ENCODE data around the gene MPEG1. TPM values are rescaled to one million over a fixed set of nuclear protein-coding genes. Genes with fewer than 3 reads are reported as not detected.

Gene MPEG1
- total RNA-seq, 1 donor from 2014 or later = not detected

DNA sequence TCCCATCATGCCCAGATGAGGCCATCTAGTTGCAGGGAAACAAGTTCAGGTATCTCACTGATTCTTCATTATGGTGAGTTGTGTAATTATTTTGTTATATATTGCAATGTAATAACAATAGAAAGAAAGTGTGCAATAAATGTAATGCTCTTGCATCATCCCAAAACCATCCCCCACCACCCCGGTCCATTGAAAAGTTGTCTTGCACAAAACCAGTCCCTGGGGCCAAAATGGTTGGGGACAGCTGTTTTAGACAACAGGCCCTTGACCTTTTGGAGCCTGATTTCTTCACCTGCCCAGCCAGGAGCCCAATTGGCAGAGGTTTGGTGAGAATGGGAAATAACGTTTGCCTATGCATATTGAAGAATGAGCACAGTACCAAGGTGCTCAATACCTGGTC, 15.9 kb downstream of the MPEG1 start:
- no peaks in the 10 kb centered on the region for H3K9me3 Mint-ChIP-seq (ENCODE audit: low read depth)
- H3K27ac Mint-ChIP-seq (ENCODE audit: unreplicated experiment) = no peak overlapping the region
- H3K4me3 Mint-ChIP-seq (ENCODE audit: unreplicated experiment) = no peak overlapping the region
- H3K27me3 Mint-ChIP-seq (ENCODE audit: low read depth) = peaks cover 5% of the 10 kb centered on the region
- peaks cover 15% of the 10 kb centered on the region for H3K36me3 Mint-ChIP-seq (ENCODE audit: low read depth)
- peaks cover 39% of the 10 kb centered on the region for H3K4me1 Mint-ChIP-seq (ENCODE audit: low read depth)
- DNase-seq (ENCODE audit: low spot score) = no peak
- TF ChIP-seq, protein P1, sequence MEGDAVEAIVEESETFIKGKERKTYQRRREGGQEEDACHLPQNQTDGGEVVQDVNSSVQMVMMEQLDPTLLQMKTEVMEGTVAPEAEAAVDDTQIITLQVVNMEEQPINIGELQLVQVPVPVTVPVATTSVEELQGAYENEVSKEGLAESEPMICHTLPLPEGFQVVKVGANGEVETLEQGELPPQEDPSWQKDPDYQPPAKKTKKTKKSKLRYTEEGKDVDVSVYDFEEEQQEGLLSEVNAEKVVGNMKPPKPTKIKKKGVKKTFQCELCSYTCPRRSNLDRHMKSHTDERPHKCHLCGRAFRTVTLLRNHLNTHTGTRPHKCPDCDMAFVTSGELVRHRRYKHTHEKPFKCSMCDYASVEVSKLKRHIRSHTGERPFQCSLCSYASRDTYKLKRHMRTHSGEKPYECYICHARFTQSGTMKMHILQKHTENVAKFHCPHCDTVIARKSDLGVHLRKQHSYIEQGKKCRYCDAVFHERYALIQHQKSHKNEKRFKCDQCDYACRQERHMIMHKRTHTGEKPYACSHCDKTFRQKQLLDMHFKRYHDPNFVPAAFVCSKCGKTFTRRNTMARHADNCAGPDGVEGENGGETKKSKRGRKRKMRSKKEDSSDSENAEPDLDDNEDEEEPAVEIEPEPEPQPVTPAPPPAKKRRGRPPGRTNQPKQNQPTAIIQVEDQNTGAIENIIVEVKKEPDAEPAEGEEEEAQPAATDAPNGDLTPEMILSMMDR (IDR thresholded peaks at IDR 0.05) = no peak

DNA sequence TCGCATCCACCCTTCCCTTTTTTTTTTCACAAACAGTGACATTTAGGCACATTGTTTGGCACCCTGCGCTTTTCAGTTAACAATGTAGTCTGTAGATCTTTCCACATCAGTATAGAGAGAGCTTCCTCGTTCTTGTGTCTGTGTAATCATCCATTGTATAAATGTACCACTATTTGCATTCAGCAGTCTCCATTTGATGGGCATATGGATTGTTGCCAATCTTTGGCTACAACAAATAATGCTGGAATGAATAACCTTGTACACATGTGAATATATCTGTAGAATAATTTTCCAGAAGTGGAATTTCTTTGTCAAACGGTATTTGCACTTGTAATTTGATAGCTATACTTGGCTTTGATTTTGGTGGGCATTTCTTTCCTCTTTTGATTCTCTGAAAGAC, 17.1 kb downstream of the MPEG1 start:
- TF ChIP-seq, protein P1 (IDR thresholded peaks at IDR 0.05) = no peak
- peaks cover 18% of the 10 kb centered on the region for H3K36me3 Mint-ChIP-seq (ENCODE audit: low read depth)
- no peak for DNase-seq (ENCODE audit: low spot score)
- peaks cover 36% of the 10 kb centered on the region for H3K4me1 Mint-ChIP-seq (ENCODE audit: low read depth)
- no peaks in the 10 kb centered on the region for H3K9me3 Mint-ChIP-seq (ENCODE audit: low read depth)
- no peak overlapping the region for H3K27ac Mint-ChIP-seq (ENCODE audit: unreplicated experiment)
- H3K4me3 Mint-ChIP-seq (ENCODE audit: unreplicated experiment) = no peak overlapping the region
- peaks cover 6% of the 10 kb centered on the region for H3K27me3 Mint-ChIP-seq (ENCODE audit: low read depth)

DNA sequence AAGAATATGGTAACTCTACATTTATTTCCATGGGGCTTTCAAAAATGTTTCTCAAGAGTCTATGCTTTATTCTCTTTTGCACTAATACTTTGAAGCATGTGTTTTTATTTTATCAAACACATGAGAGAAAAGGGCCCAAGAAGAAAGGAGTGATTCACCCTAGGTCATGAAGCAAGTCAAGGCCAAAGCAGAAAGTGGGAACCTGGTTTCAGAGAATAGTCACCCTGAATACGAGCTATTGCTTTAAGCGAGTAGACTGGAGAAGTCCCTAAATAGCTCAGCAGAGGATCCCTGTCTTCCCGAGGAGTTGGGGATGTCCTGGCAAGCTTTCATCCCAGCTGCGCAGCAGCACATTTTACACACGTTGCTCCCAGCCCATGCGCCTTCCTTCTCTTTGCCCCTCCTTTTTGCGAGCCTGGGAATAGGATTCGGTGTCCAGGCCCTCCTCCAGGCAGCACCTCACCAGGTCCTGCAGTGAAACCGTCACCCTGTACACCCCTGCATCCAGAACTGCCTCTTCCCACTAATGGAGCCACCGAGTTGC, 19.1 kb downstream of the MPEG1 start:
- Mint-ChIP-seq H3K4me1 (ENCODE audit: low read depth) (peaks cover 29% of the 10 kb centered on the region), H3K27ac (ENCODE audit: unreplicated experiment) (no peak overlapping the region), H3K27me3 (ENCODE audit: low read depth) (peaks cover 6% of the 10 kb centered on the region), H3K4me3 (ENCODE audit: unreplicated experiment) (no peak overlapping the region), H3K9me3 (ENCODE audit: low read depth) (no peaks in the 10 kb centered on the region), H3K36me3 (ENCODE audit: low read depth) (peaks cover 19% of the 10 kb centered on the region)
- DNase-seq (ENCODE audit: low spot score) = no peak
- TF ChIP-seq, protein P1 (IDR thresholded peaks at IDR 0.05) = no peak

DNA sequence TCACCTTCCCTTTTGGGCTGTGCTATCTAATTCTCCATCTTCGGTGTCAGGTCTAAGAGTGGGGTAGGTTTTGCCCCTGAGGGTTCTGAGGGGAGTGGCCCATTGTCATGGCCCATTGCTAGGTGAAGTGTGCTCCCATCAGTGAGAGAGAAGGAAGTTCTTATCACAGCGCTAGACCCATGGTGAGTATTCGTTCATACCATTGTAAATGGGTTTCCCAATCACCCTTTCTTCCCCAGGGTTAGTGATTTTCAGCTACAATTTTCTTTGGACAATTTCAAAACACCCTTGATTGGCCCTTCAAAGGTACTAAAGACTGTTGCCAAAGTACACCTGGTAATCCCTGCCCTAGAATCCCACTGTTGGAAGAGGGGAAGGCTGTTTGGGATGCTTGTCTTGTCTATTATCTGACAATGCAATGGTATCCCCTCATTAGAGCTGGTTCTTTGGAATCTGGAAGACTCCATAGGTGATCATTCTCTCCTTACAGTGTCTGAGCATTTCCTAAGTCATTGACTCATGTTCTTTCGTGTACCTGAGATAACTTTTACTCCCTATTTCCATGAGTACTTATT, 20.2 kb downstream of the MPEG1 start:
- H3K9me3 Mint-ChIP-seq (ENCODE audit: low read depth) = no peaks in the 10 kb centered on the region
- peaks cover 23% of the 10 kb centered on the region for H3K4me1 Mint-ChIP-seq (ENCODE audit: low read depth)
- no peak overlapping the region for H3K4me3 Mint-ChIP-seq (ENCODE audit: unreplicated experiment)
- no peak overlapping the region for H3K27ac Mint-ChIP-seq (ENCODE audit: unreplicated experiment)
- H3K27me3 Mint-ChIP-seq (ENCODE audit: low read depth) = peaks cover 6% of the 10 kb centered on the region
- no peak for DNase-seq (ENCODE audit: low spot score)
- TF ChIP-seq, protein P1 (IDR thresholded peaks at IDR 0.05) = no peak
- H3K36me3 Mint-ChIP-seq (ENCODE audit: low read depth) = peaks cover 21% of the 10 kb centered on the region

DNA sequence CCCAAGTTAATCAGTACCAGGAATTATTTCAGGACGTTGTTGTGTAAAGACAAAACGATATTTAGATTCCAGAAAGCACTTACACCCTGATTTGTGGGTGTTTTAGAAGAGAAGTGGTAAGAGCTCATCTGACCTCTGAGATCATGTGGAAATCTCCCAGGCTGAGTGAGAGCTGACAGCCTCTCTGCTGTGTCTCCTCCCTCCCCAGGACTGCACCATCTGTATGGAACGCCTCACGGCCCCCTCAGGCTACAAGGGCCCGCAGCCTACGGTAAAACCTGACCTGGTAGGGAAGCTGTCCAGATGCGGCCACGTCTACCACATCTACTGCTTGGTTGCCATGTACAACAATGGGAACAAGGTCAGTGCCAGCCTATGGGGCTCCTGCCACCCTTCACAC, 20.8 kb downstream of the MPEG1 start:
- no peak for DNase-seq (ENCODE audit: low spot score)
- Mint-ChIP-seq H3K4me3 (ENCODE audit: unreplicated experiment) (no peak overlapping the region), H3K36me3 (ENCODE audit: low read depth) (peaks cover 19% of the 10 kb centered on the region), H3K4me1 (ENCODE audit: low read depth) (peaks cover 22% of the 10 kb centered on the region), H3K27ac (ENCODE audit: unreplicated experiment) (no peak overlapping the region), H3K27me3 (ENCODE audit: low read depth) (peaks cover 6% of the 10 kb centered on the region), H3K9me3 (ENCODE audit: low read depth) (no peaks in the 10 kb centered on the region)
- TF ChIP-seq, protein P1 (IDR thresholded peaks at IDR 0.05) = no peak

All from chondrocyte (in vitro differentiated cells).